ENCODE results near the gene OR56A4. TPM values are rescaled to one million over a fixed set of nuclear protein-coding genes. Genes with fewer than 3 reads are reported as not detected.
A peak's percentile ranks its signal among the peaks of the same experiment; 100 is the strongest.
"Not testable (repeated sequence)": the region's sequence is repeated elsewhere in the genome, so short reads cannot be mapped to it uniquely, and the experiment has no call there.

Gene OR56A4
- total RNA-seq, 4 donors from 2014 or later, result 0.51 to 2.3 TPM; not detected in 2

- no peak for TF ChIP-seq POLR2A (IDR thresholded peaks at IDR 0.05)
- TF ChIP-seq CTCF (IDR thresholded peaks at IDR 0.05), result no peak
- no peak for TF ChIP-seq EP300 (IDR thresholded peaks at IDR 0.05)
- no peak for TF ChIP-seq POLR2AphosphoS5 (IDR thresholded peaks at IDR 0.05)
- no peaks in the 10 kb centered on the region for H3K27me3 ChIP-seq
- no peak for DNase-seq (ENCODE audit: low spot score in 2 of 2)
- H3K4me3 ChIP-seq, result no peak overlapping the region
- no peaks in the 10 kb centered on the region for H3K36me3 ChIP-seq
- no peak overlapping the region for H3K27ac ChIP-seq
- H3K4me1 ChIP-seq, result no peaks in the 10 kb centered on the region
- peaks cover 10% of the 10 kb centered on the region for H3K9me3 ChIP-seq
- WGBS, result 85% methylated on average over 3 of the region's 3 CpGs
Observed at GRCh38 chr11:5967708-5968107, 39.0 kb downstream of the OR56A4 start.

GRCh38 chr11:5966958-5967357 is 39.8 kb downstream of the OR56A4 start:
- no peak for TF ChIP-seq EP300 (IDR thresholded peaks at IDR 0.05)
- no peak for TF ChIP-seq POLR2A (IDR thresholded peaks at IDR 0.05)
- TF ChIP-seq POLR2AphosphoS5 (IDR thresholded peaks at IDR 0.05), result no peak
- no peak for TF ChIP-seq CTCF (IDR thresholded peaks at IDR 0.05)
- H3K4me1 ChIP-seq, result no peaks in the 10 kb centered on the region
- no peak overlapping the region for H3K27ac ChIP-seq
- no peak overlapping the region for H3K4me3 ChIP-seq
- H3K36me3 ChIP-seq, result no peaks in the 10 kb centered on the region
- no peak for DNase-seq (ENCODE audit: low spot score in 2 of 2)
- H3K27me3 ChIP-seq, result no peaks in the 10 kb centered on the region
- 77% methylated on average over 2 of the region's 2 CpGs for WGBS
- peaks cover 10% of the 10 kb centered on the region for H3K9me3 ChIP-seq

- not testable (repeated sequence) for H3K27me3 ChIP-seq, H3K4me3 ChIP-seq, H3K27ac ChIP-seq, H3K36me3 ChIP-seq, H3K9me3 ChIP-seq, H3K4me1 ChIP-seq
- 96% methylated on average over 7 of the region's 40 CpGs for WGBS
- peak in 1 of 2 donors; percentile 72 for DNase-seq (ENCODE audit: low spot score in 2 of 2)
Observed at GRCh38 chr11:5960704-5961320, 45.9 kb downstream of the OR56A4 start.

DNA sequence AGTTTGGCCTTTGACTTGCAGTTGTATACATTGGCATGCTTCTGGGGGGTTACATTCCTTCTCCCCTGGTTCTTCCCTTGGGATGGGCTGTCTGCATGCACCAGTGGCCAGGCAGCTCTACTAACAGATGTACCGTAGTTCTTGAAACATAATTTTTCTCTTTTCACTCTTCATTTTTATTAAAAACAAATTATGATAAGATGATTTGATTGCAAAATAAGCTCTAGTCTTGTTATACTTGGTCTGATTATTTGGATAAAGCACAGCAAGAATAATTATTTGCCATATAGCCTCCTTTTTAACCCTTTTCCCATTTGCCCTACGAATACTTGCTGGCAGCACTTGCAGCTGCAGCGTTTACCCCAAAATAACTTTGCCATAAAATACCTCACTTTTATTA is 51.2 kb downstream of the OR56A4 start:
- Histone ChIP-seq H3K4me1 (no peaks in the 10 kb centered on the region), H3K27ac (no peak overlapping the region), H3K27me3 (no peaks in the 10 kb centered on the region), H3K9me3 (no peaks in the 10 kb centered on the region), H3K4me3 (no peak overlapping the region), H3K36me3 (no peaks in the 10 kb centered on the region)
- no peak for TF ChIP-seq POLR2AphosphoS5 (IDR thresholded peaks at IDR 0.05)
- TF ChIP-seq EP300 (IDR thresholded peaks at IDR 0.05), result no peak
- TF ChIP-seq CTCF (IDR thresholded peaks at IDR 0.05), result no peak
- no peak for TF ChIP-seq POLR2A (IDR thresholded peaks at IDR 0.05)
- no peak for DNase-seq (ENCODE audit: low spot score in 2 of 2)
- 93% methylated on average over 3 of the region's 3 CpGs for WGBS

Other genes with a start within 250 kb of the OR56A4 start
- gene OR52N5, start 223.6 kb downstream of the OR56A4 start, total RNA-seq, result not detected
- gene OR52N1, start 215.7 kb downstream of the OR56A4 start, total RNA-seq, result not detected
- not detected for gene OR52N2, start 198.0 kb downstream of the OR56A4 start, total RNA-seq
- gene OR52E6, start 165.0 kb downstream of the OR56A4 start, total RNA-seq, result not detected
- not detected for gene OR52E8, start 149.3 kb downstream of the OR56A4 start, total RNA-seq
- gene OR52E4, start 126.3 kb downstream of the OR56A4 start, total RNA-seq, result not detected
- gene OR52E5, start 113.7 kb downstream of the OR56A4 start, total RNA-seq, result not detected
- not detected for gene OR56A3, start 64.7 kb downstream of the OR56A4 start, total RNA-seq
- not detected for gene OR56A5, start 38.5 kb downstream of the OR56A4 start, total RNA-seq
- not detected for gene OR52L1, start 20.0 kb downstream of the OR56A4 start, total RNA-seq
- gene OR56A1, start 23.8 kb upstream of the OR56A4 start, total RNA-seq, result 1 to 10 TPM in 1 of 4 donors, under 1 TPM in 2, not detected in 1; 0.25 to 1.2 (median 0.31) TPM
- not detected for gene OR56B4, start 100.7 kb upstream of the OR56A4 start, total RNA-seq
- not detected for gene OR52B2, start 163.4 kb upstream of the OR56A4 start, total RNA-seq
- gene OR52W1, start 192.3 kb upstream of the OR56A4 start, total RNA-seq, result not detected
- not detected for gene C11orf42, start 198.6 kb upstream of the OR56A4 start, total RNA-seq
- 100 to 1,000 TPM in 2 of 4 donors, 10 to 100 TPM in 2; 67.8 to 133 (median 90.9) TPM for gene FHIP1B, start 227.7 kb upstream of the OR56A4 start, total RNA-seq
- gene CNGA4, start 232.1 kb upstream of the OR56A4 start, total RNA-seq, result not detected

Measured in suprapubic skin (tissue), 4 donors.